ENCODE data around the gene COG1. TPM values are rescaled to one million over a fixed set of nuclear protein-coding genes. Genes with fewer than 3 reads are reported as not detected.

COG1 gene
- total RNA-seq, 2 experiments from 2014 or later, result 25.2 to 30.5 TPM

- H3K36me3 Mint-ChIP-seq (ENCODE audit: low read depth), result peaks cover 34% of the 10 kb centered on the region
- CTCF ChIA-PET, result interaction anchor here (2.1 to 7.8 kb wide), 3 partner anchors 34 to 468 kb away, joined by 5 to 77 read pairs (median 26); a partner anchor contains a TSS
- POLR2A ChIA-PET, result interaction anchor here (0.7 to 4.0 kb wide), 4 partner anchors 9 to 468 kb away, joined by 3 to 46 read pairs (median 4); a partner anchor contains a TSS
- ATAC-seq (no peak), DNase-seq (no peak)
- H3K4me1 Mint-ChIP-seq (ENCODE audit: low read depth), result peaks cover 29% of the 10 kb centered on the region
- peak overlapping the region; percentile 49 for H3K4me3 Mint-ChIP-seq
- H3K27ac Mint-ChIP-seq, result peak overlapping the region; percentile 25
- H3K27me3 Mint-ChIP-seq (ENCODE audit: low read depth), result no peaks in the 10 kb centered on the region
- no peaks in the 10 kb centered on the region for H3K9me3 Mint-ChIP-seq (ENCODE audit: insufficient read depth)
Observed at GRCh38 chr17:73194514-73195222, 1.8 kb downstream of the COG1 start.

- Mint-ChIP-seq H3K36me3 (ENCODE audit: low read depth) (peaks cover 52% of the 10 kb centered on the region), H3K27ac (no peak overlapping the region), H3K9me3 (ENCODE audit: insufficient read depth) (no peaks in the 10 kb centered on the region), H3K4me3 (no peak overlapping the region), H3K27me3 (ENCODE audit: low read depth) (no peaks in the 10 kb centered on the region), H3K4me1 (ENCODE audit: low read depth) (peaks cover 17% of the 10 kb centered on the region)
- ChIA-PET CTCF (interaction anchor here (1.5 kb wide), 1 partner anchor 30 kb away, joined by 4 read pairs; no protein-coding TSS in a partner anchor), POLR2A (interaction anchor here (0.7 to 1.0 kb wide), 2 partner anchors 11 to 18 kb away, joined by 3 to 4 read pairs; no protein-coding TSS in a partner anchor)
- ATAC-seq, result no peak
- DNase-seq, result no peak
Observed at GRCh38 chr17:73196500-73196899, 3.6 kb downstream of the COG1 start.

GRCh38 chr17:73197161-73197560, 4.3 kb downstream of the COG1 start:
- CTCF ChIA-PET, result interaction anchor here (1.5 kb wide), 1 partner anchor 29 kb away, joined by 4 read pairs; no protein-coding TSS in a partner anchor
- no peak overlapping the region for H3K27ac Mint-ChIP-seq
- no peak overlapping the region for H3K4me3 Mint-ChIP-seq
- no peaks in the 10 kb centered on the region for H3K9me3 Mint-ChIP-seq (ENCODE audit: insufficient read depth)
- peaks cover 56% of the 10 kb centered on the region for H3K36me3 Mint-ChIP-seq (ENCODE audit: low read depth)
- peaks cover 14% of the 10 kb centered on the region for H3K4me1 Mint-ChIP-seq (ENCODE audit: low read depth)
- DNase-seq (no peak), ATAC-seq (no peak)
- H3K27me3 Mint-ChIP-seq (ENCODE audit: low read depth), result no peaks in the 10 kb centered on the region
- POLR2A ChIA-PET, result interaction anchor here (1.0 to 1.4 kb wide), 2 partner anchors 10 to 35 kb away, joined by 3 to 6 read pairs; a partner anchor contains a TSS

GRCh38 chr17:73198201-73198929, 5.5 kb downstream of the COG1 start:
- no peak for DNase-seq
- ChIA-PET POLR2A (interaction anchor here (1.4 kb wide), 1 partner anchor 34 kb away, joined by 6 read pairs; a partner anchor contains a TSS), CTCF (no interaction called here)
- ATAC-seq, result no peak
- Mint-ChIP-seq H3K4me3 (no peak overlapping the region), H3K4me1 (ENCODE audit: low read depth) (peaks cover 20% of the 10 kb centered on the region), H3K27me3 (ENCODE audit: low read depth) (no peaks in the 10 kb centered on the region), H3K36me3 (ENCODE audit: low read depth) (peaks cover 62% of the 10 kb centered on the region), H3K27ac (no peak overlapping the region), H3K9me3 (ENCODE audit: insufficient read depth) (no peaks in the 10 kb centered on the region)

GRCh38 chr17:73198930-73199260, 6.0 kb downstream of the COG1 start:
- POLR2A ChIA-PET, result no interaction called here
- Mint-ChIP-seq H3K36me3 (ENCODE audit: low read depth) (peaks cover 67% of the 10 kb centered on the region), H3K4me3 (no peak overlapping the region)

GRCh38 chr17:73199751-73200317, 7.0 kb downstream of the COG1 start:
- Mint-ChIP-seq H3K9me3 (ENCODE audit: insufficient read depth) (no peaks in the 10 kb centered on the region), H3K36me3 (ENCODE audit: low read depth) (peaks cover 73% of the 10 kb centered on the region), H3K27me3 (ENCODE audit: low read depth) (no peaks in the 10 kb centered on the region), H3K4me3 (no peak overlapping the region), H3K27ac (no peak overlapping the region), H3K4me1 (ENCODE audit: low read depth) (peaks cover 23% of the 10 kb centered on the region)
- DNase-seq (no peak), ATAC-seq (no peak)
- POLR2A ChIA-PET, result no interaction called here
- CTCF ChIA-PET, result no interaction called here

More at GRCh38 chr17:73198930-73199260, 6.0 kb downstream of the COG1 start:
- H3K27me3 Mint-ChIP-seq (ENCODE audit: low read depth), result no peaks in the 10 kb centered on the region
- CTCF ChIA-PET, result no interaction called here
- no peak overlapping the region for H3K27ac Mint-ChIP-seq
- H3K4me1 Mint-ChIP-seq (ENCODE audit: low read depth), result peaks cover 20% of the 10 kb centered on the region
- DNase-seq, result no peak
- ATAC-seq, result no peak
- H3K9me3 Mint-ChIP-seq (ENCODE audit: insufficient read depth), result no peaks in the 10 kb centered on the region

GRCh38 chr17:73200476-73200875, 7.6 kb downstream of the COG1 start:
- POLR2A ChIA-PET, result no interaction called here
- ATAC-seq (no peak), DNase-seq (no peak)
- Mint-ChIP-seq H3K36me3 (ENCODE audit: low read depth) (peaks cover 76% of the 10 kb centered on the region), H3K9me3 (ENCODE audit: insufficient read depth) (no peaks in the 10 kb centered on the region), H3K27ac (no peak overlapping the region), H3K4me1 (ENCODE audit: low read depth) (peaks cover 26% of the 10 kb centered on the region), H3K4me3 (no peak overlapping the region), H3K27me3 (ENCODE audit: low read depth) (no peaks in the 10 kb centered on the region)
- CTCF ChIA-PET, result interaction anchor here (4.1 kb wide), 1 partner anchor 474 kb away, joined by 27 read pairs; no protein-coding TSS in a partner anchor

- Mint-ChIP-seq H3K36me3 (ENCODE audit: low read depth) (peaks cover 84% of the 10 kb centered on the region), H3K27ac (no peak overlapping the region)
- CTCF ChIA-PET, result interaction anchor here (0.8 to 4.1 kb wide), 3 partner anchors 9 to 475 kb away, joined by 3 to 27 read pairs (median 8); partner anchors contain the start of gene COG1
Observed at GRCh38 chr17:73201215-73202069, 8.6 kb downstream of the COG1 start.

GRCh38 chr17:73203135-73203787, 10.4 kb downstream of the COG1 start:
- peaks cover 30% of the 10 kb centered on the region for H3K4me1 Mint-ChIP-seq (ENCODE audit: low read depth)
- no peak overlapping the region for H3K4me3 Mint-ChIP-seq
- H3K9me3 Mint-ChIP-seq (ENCODE audit: insufficient read depth), result no peaks in the 10 kb centered on the region
- H3K27me3 Mint-ChIP-seq (ENCODE audit: low read depth), result no peaks in the 10 kb centered on the region
- peaks cover 81% of the 10 kb centered on the region for H3K36me3 Mint-ChIP-seq (ENCODE audit: low read depth)
- peak overlapping the region; percentile 66 for H3K27ac Mint-ChIP-seq
- ATAC-seq (peak; percentile 34), DNase-seq (peak; percentile 26)
- ChIA-PET CTCF (interaction anchor here (0.8 to 4.1 kb wide), 8 partner anchors 12 to 477 kb away, joined by 3 to 27 read pairs (median 5); a partner anchor contains a TSS), POLR2A (interaction anchor here (0.7 to 1.6 kb wide), 5 partner anchors 11 to 477 kb away, joined by 3 to 13 read pairs (median 3); partner anchors contain the start of gene COG1)

More at GRCh38 chr17:73201215-73202069, 8.6 kb downstream of the COG1 start:
- DNase-seq (no peak), ATAC-seq (no peak)
- POLR2A ChIA-PET, result no interaction called here
- no peaks in the 10 kb centered on the region for H3K27me3 Mint-ChIP-seq (ENCODE audit: low read depth)
- H3K9me3 Mint-ChIP-seq (ENCODE audit: insufficient read depth), result no peaks in the 10 kb centered on the region
- H3K4me1 Mint-ChIP-seq (ENCODE audit: low read depth), result peaks cover 30% of the 10 kb centered on the region
- H3K4me3 Mint-ChIP-seq, result no peak overlapping the region

GRCh38 chr17:73203788-73204479, 11.1 kb downstream of the COG1 start:
- Mint-ChIP-seq H3K4me3 (no peak overlapping the region), H3K9me3 (ENCODE audit: insufficient read depth) (no peaks in the 10 kb centered on the region)
- POLR2A ChIA-PET, result interaction anchor here (0.7 to 1.6 kb wide), 6 partner anchors 9 to 477 kb away, joined by 3 to 13 read pairs (median 4); partner anchors contain the start of gene COG1

More at GRCh38 chr17:73203788-73204479, 11.1 kb downstream of the COG1 start:
- peak overlapping the region; percentile 66 for H3K27ac Mint-ChIP-seq
- peaks cover 81% of the 10 kb centered on the region for H3K36me3 Mint-ChIP-seq (ENCODE audit: low read depth)
- no peaks in the 10 kb centered on the region for H3K27me3 Mint-ChIP-seq (ENCODE audit: low read depth)
- DNase-seq (peak; percentile 68), ATAC-seq (peak; percentile 80)
- CTCF ChIA-PET, result interaction anchor here (0.8 to 4.1 kb wide), 7 partner anchors 12 to 478 kb away, joined by 3 to 27 read pairs (median 5); a partner anchor contains a TSS
- H3K4me1 Mint-ChIP-seq (ENCODE audit: low read depth), result peaks cover 30% of the 10 kb centered on the region
